SK-N-DZ (cell line): ENCODE data around the gene LCTL.
"Not testable (repeated sequence)": the region's sequence is repeated elsewhere in the genome, so short reads cannot be mapped to it uniquely, and the experiment has no call there.

Experiments used
- DNase-seq: peaks from one replicate; pipeline ENCODE4 v3.0.0-alpha.2; 2015; ENCODE audit warnings: low spot score
- small RNA-seq, 2 experiments: library from RNA; depleted of rRNA; stranded (forward); fragments of <200 nt; gene quantifications; one replicate each; pipeline ENCODE3, GENCODE V24; 2014

The LCTL gene

GRCh38 chr15:66502491-66502890 is 63.3 kb downstream of the LCTL start:
- no peak for DNase-seq

- not testable (repeated sequence) for DNase-seq
These were observed 65.5 kb downstream of the LCTL start for GRCh38 chr15:66500346-66500745.

- no peak for DNase-seq
These were observed 67.1 kb downstream of the LCTL start for GRCh38 chr15:66498501-66499386.

Small RNA genes lying within 50 kb of the gene (small RNA-seq; reads per million reads assigned to genes)
- gene RF01159 (0 reads per million in 2 experiments), gene SNORD16 (0 reads per million in 2 experiments), gene SNORD18A (0 reads per million in 2 experiments), gene SNORD18B (0 reads per million in 2 experiments), gene SNORD18C (0 reads per million in 2 experiments)
